Caco-2 (cell line): ENCODE results near the gene RAD51B. TPM values are rescaled to one million over a fixed set of nuclear protein-coding genes. Genes with fewer than 3 reads are reported as not detected.

ENCODE experiments used
- BruUV-seq: library from RNA; stranded (reverse); fragments of 400-500 nt; replicated peaks from 2 replicates; lab custom pipeline; 2021; lab: Mats Ljungman, UMichigan
- CTCF ChIA-PET: fragments of 300-600 bp; sonication (Branson Sonifier 250); formaldehyde crosslinking; loops from one replicate; lab custom pipeline; 2022; ENCODE audit warnings: antibody characterized with exemption; lab: Charles Lee
- POLR2A ChIA-PET: fragments of 300-600 bp; sonication (Branson Sonifier 250); formaldehyde crosslinking; loops from one replicate; lab custom pipeline; 2022; ENCODE audit warnings: antibody characterized with exemption; lab: Charles Lee
- DNase-seq, 2 experiments: peaks; one replicate each; pipeline versions ENCODE4 v3.0.0 to v3.0.0-alpha.2; 2020 to 2022
- H3K27me3 ChIP-seq: replicated peaks from 2 replicates; pipeline ENCODE4 v1.6.0; 2011; ENCODE audit warnings: low read length; ENCODE audit not compliant: control insufficient read depth, insufficient read depth
- H3K36me3 ChIP-seq: 2 replicates; pipeline ENCODE4 v1.5.1; 2011; ENCODE audit warnings: low read length; ENCODE audit not compliant: control insufficient read depth, insufficient read depth
- H3K4me1 ChIP-seq: fragments of 250-450 bp; sonication (Bioruptor Pico); 2 replicates; pipeline ENCODE4 v1.5.1; 2020; ENCODE audit warnings: mild to moderate bottlenecking
- H3K4me3 ChIP-seq: 2 replicates; pipeline ENCODE4 v1.5.1; 2011; ENCODE audit warnings: low read depth, mild to moderate bottlenecking, control low read depth, low read length
- H3K9me3 ChIP-seq: fragments of 250-450 bp; sonication (Bioruptor Pico); 2 replicates; pipeline ENCODE4 v1.5.1; 2020; ENCODE audit warnings: mild to moderate bottlenecking, moderate library complexity
- H3K27ac Mint-ChIP-seq: one replicate; pipeline ENCODE4 v1.8.0; 2022; ENCODE audit warnings: mixed read lengths; ENCODE audit not compliant: unreplicated experiment
- H3K27me3 Mint-ChIP-seq: one replicate; pipeline ENCODE4 v1.8.0; 2022; ENCODE audit warnings: mixed read lengths; ENCODE audit not compliant: insufficient read depth, unreplicated experiment
- H3K36me3 Mint-ChIP-seq: one replicate; pipeline ENCODE4 v1.8.0; 2022; ENCODE audit warnings: mild to moderate bottlenecking, mixed read lengths; ENCODE audit not compliant: insufficient read depth, unreplicated experiment
- H3K4me1 Mint-ChIP-seq: one replicate; pipeline ENCODE4 v1.8.0; 2022; ENCODE audit warnings: low read depth, mixed read lengths; ENCODE audit not compliant: unreplicated experiment
- H3K4me3 Mint-ChIP-seq: one replicate; pipeline ENCODE4 v1.8.0; 2022; ENCODE audit warnings: mild to moderate bottlenecking, moderate library complexity, mixed read lengths; ENCODE audit not compliant: unreplicated experiment
- H3K9me3 Mint-ChIP-seq: one replicate; pipeline ENCODE4 v1.8.0; 2022; ENCODE audit warnings: mixed read lengths; ENCODE audit not compliant: unreplicated experiment
- CTCF ChIP-seq, 2 experiments: fragments of 200-600 bp in 1 of 2; IDR thresholded peaks; 1 replicate in 1 of 2; 2 replicates in 1 of 2; pipeline versions ENCODE4 v1.5.1 to v1.8.0; 2011 to 2022; ENCODE audit warnings: antibody characterized with exemption in 1 of 2, control low read depth in 1 of 2, inconsistent platforms in 1 of 2, low read depth in 1 of 2, low read length in 1 of 2, mild to moderate bottlenecking in 1 of 2, moderate library complexity in 1 of 2; ENCODE audit not compliant: insufficient read depth in 1 of 2, severe bottlenecking in 1 of 2, unreplicated experiment in 1 of 2
- intact Hi-C: fragments of 100-400 bp; cut with micrococcal nuclease; formaldehyde crosslinking; loops from one replicate; pipeline ENCODE4 v1.10.0; 2022; ENCODE audit not compliant: unreplicated experiment
- total RNA-seq: library from RNA; stranded (reverse); gene quantifications from 2 replicates; pipeline ENCODE4 v1.2.3, GENCODE V29; 2022

Gene RAD51B
- total RNA-seq, 1 experiment from 2014 or later, result 16.7 TPM

- no TSS peak for BruUV-seq
- Histone ChIP-seq H3K4me3 (no peak overlapping the region), H3K4me1 (no peaks in the 10 kb centered on the region), H3K9me3 (no peaks in the 10 kb centered on the region), H3K27me3 (no peaks in the 10 kb centered on the region), H3K36me3 (no peaks in the 10 kb centered on the region)
- Mint-ChIP-seq H3K4me3 (no peak overlapping the region), H3K9me3 (peaks cover 7% of the 10 kb centered on the region), H3K36me3 (no peaks in the 10 kb centered on the region), H3K4me1 (peaks cover 2% of the 10 kb centered on the region), H3K27me3 (no peaks in the 10 kb centered on the region), H3K27ac (no peak overlapping the region)
- ChIA-PET CTCF (no interaction called here), POLR2A (no interaction called here)
- no peak for DNase-seq
- intact Hi-C loops, result no loop called here
- TF ChIP-seq CTCF (IDR thresholded peaks at IDR 0.05; ENCODE audit: insufficient read depth in 1 of 2, low read depth in 1 of 2, low read length in 1 of 2, severe bottlenecking in 1 of 2, unreplicated experiment in 1 of 2), result no peak
Measured at GRCh38 chr14:68541178-68541896, 721.8 kb downstream of the RAD51B start.

GRCh38 chr14:68542346-68542745, 722.8 kb downstream of the RAD51B start:
- ChIA-PET POLR2A (no interaction called here), CTCF (no interaction called here)
- peaks cover 5% of the 10 kb centered on the region for H3K4me1 Mint-ChIP-seq
- Histone ChIP-seq H3K4me1 (peaks cover 2% of the 10 kb centered on the region; the same call in 1 of the 2 replicates), H3K36me3 (no peaks in the 10 kb centered on the region), H3K4me3 (no peak overlapping the region), H3K9me3 (no peaks in the 10 kb centered on the region), H3K27me3 (no peaks in the 10 kb centered on the region)
- intact Hi-C loops, result no loop called here
- no TSS peak for BruUV-seq
- H3K27ac Mint-ChIP-seq, result no peak overlapping the region
- no peak for DNase-seq
- H3K4me3 Mint-ChIP-seq, result no peak overlapping the region
- no peak for TF ChIP-seq CTCF (IDR thresholded peaks at IDR 0.05; ENCODE audit: insufficient read depth in 1 of 2, low read depth in 1 of 2, low read length in 1 of 2, severe bottlenecking in 1 of 2, unreplicated experiment in 1 of 2)
- H3K27me3 Mint-ChIP-seq, result no peaks in the 10 kb centered on the region
- H3K9me3 Mint-ChIP-seq, result peaks cover 17% of the 10 kb centered on the region
- no peaks in the 10 kb centered on the region for H3K36me3 Mint-ChIP-seq

GRCh38 chr14:68543516-68543915, 723.9 kb downstream of the RAD51B start:
- no peak for TF ChIP-seq CTCF (IDR thresholded peaks at IDR 0.05; ENCODE audit: insufficient read depth in 1 of 2, low read depth in 1 of 2, low read length in 1 of 2, severe bottlenecking in 1 of 2, unreplicated experiment in 1 of 2)
- no peak overlapping the region for H3K4me3 ChIP-seq
- peaks cover 17% of the 10 kb centered on the region for H3K9me3 Mint-ChIP-seq
- intact Hi-C loops, result no loop called here
- peaks cover 5% of the 10 kb centered on the region for H3K4me1 Mint-ChIP-seq
- no peaks in the 10 kb centered on the region for H3K27me3 Mint-ChIP-seq
- H3K4me1 ChIP-seq, result peaks cover 6% of the 10 kb centered on the region; the same call in 1 of the 2 replicates
- H3K4me3 Mint-ChIP-seq, result no peak overlapping the region
- H3K27me3 ChIP-seq, result no peaks in the 10 kb centered on the region
- POLR2A ChIA-PET, result no interaction called here
- no peak for DNase-seq
- H3K9me3 ChIP-seq, result no peaks in the 10 kb centered on the region
- no peaks in the 10 kb centered on the region for H3K36me3 Mint-ChIP-seq
- CTCF ChIA-PET, result no interaction called here
- H3K27ac Mint-ChIP-seq, result no peak overlapping the region
- H3K36me3 ChIP-seq, result no peaks in the 10 kb centered on the region
- BruUV-seq, result no TSS peak
